Immature natural killer cell (primary cell): ENCODE results near the gene LRRC75A. TPM values are rescaled to one million over a fixed set of nuclear protein-coding genes. Genes with fewer than 3 reads are reported as not detected.
"Not testable (repeated sequence)": the region's sequence is repeated elsewhere in the genome, so short reads cannot be mapped to it uniquely, and the experiment has no call there.

Experiments
- DNase-seq, 3 donors: peaks; one replicate each; pipeline ENCODE4 v3.0.0; 2022; ENCODE audit warnings: mixed read lengths in 1 of 3
- H3K27ac Mint-ChIP-seq, 6 donors: one replicate each; pipeline ENCODE4 v1.8.0; 2020; ENCODE audit warnings: mixed read lengths in 6 of 6, mild to moderate bottlenecking in 5 of 6, inconsistent platforms in 4 of 6, moderate library complexity in 3 of 6
- H3K27me3 Mint-ChIP-seq, 3 donors: one replicate each; pipeline ENCODE4 v1.8.0; 2020 to 2021; ENCODE audit warnings: low read depth in 3 of 3, mild to moderate bottlenecking in 3 of 3, mixed read lengths in 3 of 3, moderate library complexity in 3 of 3, inconsistent platforms in 1 of 3
- H3K36me3 Mint-ChIP-seq, 3 donors: one replicate each; pipeline ENCODE4 v1.8.0; 2020; ENCODE audit warnings: mixed read lengths in 3 of 3, inconsistent platforms in 2 of 3, mild to moderate bottlenecking in 2 of 3
- H3K4me1 Mint-ChIP-seq, 2 donors: one replicate each; pipeline ENCODE4 v1.8.0; 2020; ENCODE audit warnings: inconsistent platforms in 2 of 2, mild to moderate bottlenecking in 2 of 2, mixed read lengths in 2 of 2, moderate library complexity in 1 of 2
- H3K4me3 Mint-ChIP-seq, 5 donors: one replicate each; pipeline ENCODE4 v1.8.0; 2020; ENCODE audit warnings: mild to moderate bottlenecking in 5 of 5, mixed read lengths in 5 of 5, inconsistent platforms in 3 of 5, moderate library complexity in 3 of 5
- H3K9me3 Mint-ChIP-seq, 6 donors: one replicate each; pipeline ENCODE4 v1.8.0; 2020; ENCODE audit warnings: mild to moderate bottlenecking in 6 of 6, mixed read lengths in 6 of 6, inconsistent platforms in 4 of 6, moderate library complexity in 3 of 6
- polyA plus RNA-seq, 3 donors: library from polyadenylated mRNA; unstranded; fragments of 300-500 nt; fragmentation: Illumina TruSeq; gene quantifications; one replicate each; pipeline ENCODE4 v1.2.3, GENCODE V29; 2021

The LRRC75A gene
- polyA plus RNA-seq, 3 donors from 2014 or later: 0.93 to 2.1 (median 1.3) TPM

DNA sequence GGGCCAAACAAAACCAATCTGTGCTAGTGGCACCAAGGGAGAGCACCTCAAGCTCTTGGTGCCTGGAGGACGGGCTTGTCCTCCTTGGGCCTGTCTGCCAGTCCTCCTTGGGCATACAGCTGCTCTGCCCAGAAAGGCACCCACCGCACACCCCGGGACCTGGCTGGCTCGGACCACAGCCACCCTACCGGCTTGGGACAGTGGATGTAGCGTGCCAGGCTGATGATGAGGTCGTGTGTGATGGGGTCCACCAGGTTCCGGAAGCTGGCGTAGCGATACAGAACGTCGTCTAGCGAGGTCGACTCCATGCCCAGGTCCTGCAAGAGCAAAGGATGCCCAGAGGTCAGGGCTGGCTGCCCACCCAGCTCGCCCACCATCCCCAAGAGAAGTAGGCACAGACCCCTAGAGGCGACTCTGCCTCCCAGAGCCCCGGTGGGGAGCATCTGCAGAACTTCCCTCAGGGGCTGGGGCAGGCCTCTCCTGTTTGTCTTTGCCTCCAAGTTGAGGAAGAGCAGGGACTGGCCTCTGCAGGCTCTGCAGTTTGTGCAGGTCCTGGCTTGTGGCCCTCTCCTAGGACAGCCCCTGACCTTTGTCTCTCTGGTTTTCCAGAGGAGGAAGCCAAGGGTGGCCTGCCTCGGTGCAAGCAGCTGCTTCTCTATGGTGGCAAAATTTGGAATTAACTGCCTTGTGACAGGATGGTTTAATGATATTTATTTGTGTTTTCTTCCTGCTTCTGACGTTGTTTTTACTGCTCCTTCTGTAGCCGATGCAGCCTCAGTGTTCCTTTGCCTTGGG lies 29.7 kb downstream of the LRRC75A start:
- Mint-ChIP-seq H3K4me3 (no peak overlapping the region), H3K27ac (no peak overlapping the region), H3K27me3 (peaks cover 0 to 8% (median 0%) of the 10 kb centered on the region in 3 donors), H3K9me3 (no peaks in the 10 kb centered on the region), H3K4me1 (no peaks in the 10 kb centered on the region), H3K36me3 (no peaks in the 10 kb centered on the region)
- no peak for DNase-seq

DNA sequence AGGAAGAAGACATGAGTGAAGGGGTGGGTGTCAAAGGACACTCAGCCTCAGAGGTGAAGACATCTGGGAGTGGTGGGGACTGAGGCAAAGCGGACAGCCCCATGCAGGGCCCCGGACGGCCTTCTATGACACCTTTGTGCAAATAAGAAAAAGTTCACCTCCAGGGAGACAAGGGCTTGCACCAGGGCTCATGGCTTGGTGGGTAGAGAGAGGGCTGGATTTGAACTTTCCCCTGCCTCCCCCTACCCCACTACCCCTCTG lies 30.5 kb downstream of the LRRC75A start:
- Mint-ChIP-seq H3K9me3 (no peaks in the 10 kb centered on the region), H3K4me1 (no peaks in the 10 kb centered on the region), H3K4me3 (no peak overlapping the region), H3K27me3 (peaks cover 0 to 8% (median 0%) of the 10 kb centered on the region in 3 donors), H3K27ac (no peak overlapping the region), H3K36me3 (no peaks in the 10 kb centered on the region)
- DNase-seq: no peak

DNA sequence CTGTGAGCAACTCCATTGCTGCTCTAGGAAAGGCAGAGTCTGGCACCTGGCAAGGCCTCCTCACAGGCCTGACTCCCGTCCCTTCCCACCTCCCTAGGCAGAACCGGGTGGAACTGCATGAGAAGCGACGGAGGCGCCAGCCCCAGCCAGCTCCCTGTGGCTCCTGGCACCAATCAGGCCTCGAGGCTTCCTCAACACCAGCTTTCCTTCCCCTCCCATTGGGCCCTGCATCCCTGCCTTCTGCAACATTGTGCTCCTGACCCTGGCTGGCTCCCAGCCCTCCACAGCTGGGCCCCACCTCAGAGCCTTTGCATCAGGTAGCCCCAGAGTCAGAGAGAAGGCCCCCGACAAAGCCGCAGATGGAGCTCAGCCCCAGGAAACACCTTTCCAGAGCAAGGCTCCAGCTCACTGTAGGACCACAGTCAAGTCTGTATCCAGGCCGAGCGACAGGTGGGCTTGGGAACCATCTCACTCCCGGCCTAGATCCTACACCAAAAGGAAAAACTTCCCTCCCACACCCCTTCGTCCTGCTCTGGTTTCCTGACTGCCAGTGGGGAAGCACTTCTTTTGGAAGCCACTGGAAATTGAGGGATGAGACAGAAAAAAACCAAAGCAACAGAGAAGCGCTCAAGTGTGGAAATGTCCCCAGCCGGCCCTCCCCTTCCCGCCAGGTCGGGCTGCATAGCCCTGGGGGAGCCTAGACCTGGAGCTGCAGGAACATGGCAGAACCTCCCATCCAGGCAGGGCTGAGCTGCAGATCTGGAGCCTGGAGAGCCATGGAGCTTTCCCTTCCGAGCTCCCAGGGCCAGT lies 31.0 kb downstream of the LRRC75A start:
- peak overlapping the region in 1 of 6 donors; percentile 4 for H3K27ac Mint-ChIP-seq
- H3K4me1 Mint-ChIP-seq: no peaks in the 10 kb centered on the region
- DNase-seq: no peak
- H3K4me3 Mint-ChIP-seq: no peak overlapping the region
- no peaks in the 10 kb centered on the region for H3K36me3 Mint-ChIP-seq
- no peaks in the 10 kb centered on the region for H3K9me3 Mint-ChIP-seq
- H3K27me3 Mint-ChIP-seq: peaks cover 0 to 8% (median 1%) of the 10 kb centered on the region in 3 donors

DNA sequence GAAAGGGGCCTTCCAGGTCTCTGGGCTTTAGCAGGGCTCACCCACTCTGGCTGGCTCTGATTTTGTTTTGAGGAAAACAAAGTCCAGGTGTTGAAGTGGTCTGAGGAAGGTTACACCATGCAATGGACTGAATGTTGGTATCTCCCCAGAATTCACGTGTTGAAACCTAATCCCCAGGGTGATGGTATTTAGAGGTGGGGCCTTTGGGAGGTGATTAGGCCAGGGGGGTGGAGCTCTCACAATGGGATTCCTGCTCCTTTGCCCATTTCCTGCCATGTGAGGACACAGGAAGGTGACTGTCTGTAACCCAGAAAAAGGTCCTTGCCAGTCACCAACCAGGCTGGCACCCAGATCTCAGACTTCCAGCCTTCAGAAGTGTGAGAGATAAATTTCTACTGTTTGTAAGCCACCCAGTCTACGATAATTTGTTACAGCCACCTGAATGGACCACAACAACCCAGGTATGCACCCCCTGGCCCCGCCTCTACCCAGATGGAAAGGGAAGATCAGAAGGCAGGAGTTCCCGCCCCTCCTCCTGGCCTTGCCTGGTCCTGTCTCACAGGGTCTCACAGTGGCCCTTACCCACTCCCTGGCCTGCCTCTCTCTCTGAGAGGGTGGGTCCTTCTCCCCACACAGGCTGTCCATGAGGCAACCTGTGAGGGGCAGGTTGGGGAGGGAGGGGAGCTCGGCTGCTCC lies 32.0 kb downstream of the LRRC75A start:
- H3K4me3 Mint-ChIP-seq: no peak overlapping the region
- H3K27ac Mint-ChIP-seq: peak overlapping the region in 1 of 6 donors; percentile 34

DNA sequence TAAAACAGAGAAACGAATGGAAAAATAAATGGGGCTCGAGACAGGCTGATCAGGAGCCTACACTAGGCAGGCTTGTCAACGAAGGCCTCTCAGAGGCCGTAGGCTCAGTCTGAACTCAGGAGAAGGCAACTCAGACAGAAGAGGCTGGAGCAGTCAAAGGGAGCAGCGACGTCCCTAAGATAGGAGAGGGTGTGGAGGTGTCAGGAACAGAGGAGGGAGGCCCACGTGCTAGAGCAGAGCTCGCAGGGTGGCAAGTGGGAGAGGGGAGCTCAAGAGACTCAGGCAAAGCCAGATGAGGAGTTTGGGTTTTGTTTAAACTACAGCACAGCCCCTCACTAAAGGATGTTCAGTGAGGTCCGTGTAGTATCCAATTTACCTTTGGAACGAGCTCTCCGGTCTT lies 32.7 kb downstream of the LRRC75A start:
- no peaks in the 10 kb centered on the region for H3K36me3 Mint-ChIP-seq
- H3K9me3 Mint-ChIP-seq: no peaks in the 10 kb centered on the region
- H3K4me3 Mint-ChIP-seq: no peak overlapping the region
- peaks cover 0 to 6% (median 1%) of the 10 kb centered on the region in 3 donors for H3K27me3 Mint-ChIP-seq
- no peaks in the 10 kb centered on the region for H3K4me1 Mint-ChIP-seq
- DNase-seq: no peak
- H3K27ac Mint-ChIP-seq: peak overlapping the region in 1 of 6 donors; percentile 9

More for the DNA sequence above, 32.0 kb downstream of the LRRC75A start:
- H3K36me3 Mint-ChIP-seq: no peaks in the 10 kb centered on the region
- H3K27me3 Mint-ChIP-seq: peaks cover 0 to 6% (median 1%) of the 10 kb centered on the region in 3 donors
- DNase-seq: no peak
- H3K9me3 Mint-ChIP-seq: no peaks in the 10 kb centered on the region
- no peaks in the 10 kb centered on the region for H3K4me1 Mint-ChIP-seq

DNA sequence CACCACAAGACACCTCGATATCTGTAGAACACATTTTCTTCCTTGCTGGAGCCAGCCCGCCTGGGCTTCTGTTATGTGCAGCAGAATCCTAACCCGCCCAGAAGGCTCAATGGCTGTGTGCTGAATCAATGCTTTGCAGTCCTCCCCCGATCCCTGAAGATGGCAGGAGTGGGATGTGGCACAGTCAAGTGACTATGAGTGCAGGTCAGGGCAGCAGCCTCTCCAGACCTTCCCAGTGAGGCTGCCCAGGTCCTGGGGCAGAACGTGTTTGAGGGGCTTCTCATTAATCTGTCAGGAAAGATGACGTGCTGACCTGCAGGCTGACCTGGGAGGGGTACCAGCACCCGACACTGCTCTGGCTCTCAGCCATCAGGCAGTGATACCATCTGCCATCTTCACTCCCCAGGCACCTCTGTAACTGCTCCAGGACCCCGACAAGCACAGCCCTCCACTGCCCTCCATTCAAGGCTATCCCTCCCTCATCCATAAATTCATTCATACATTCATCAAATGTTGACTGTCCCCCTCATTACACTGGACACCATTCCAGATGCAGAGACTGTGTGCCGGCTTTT lies 35.2 kb downstream of the LRRC75A start:
- DNase-seq: no peak
- H3K27me3 Mint-ChIP-seq: peaks cover 3 to 5% (median 4%) of the 10 kb centered on the region in 3 donors
- H3K36me3 Mint-ChIP-seq: no peaks in the 10 kb centered on the region
- no peak overlapping the region for H3K27ac Mint-ChIP-seq
- peaks cover 3 to 7% of the 10 kb centered on the region in 2 donors for H3K4me1 Mint-ChIP-seq
- H3K4me3 Mint-ChIP-seq: no peak overlapping the region
- H3K9me3 Mint-ChIP-seq: no peaks in the 10 kb centered on the region

DNA sequence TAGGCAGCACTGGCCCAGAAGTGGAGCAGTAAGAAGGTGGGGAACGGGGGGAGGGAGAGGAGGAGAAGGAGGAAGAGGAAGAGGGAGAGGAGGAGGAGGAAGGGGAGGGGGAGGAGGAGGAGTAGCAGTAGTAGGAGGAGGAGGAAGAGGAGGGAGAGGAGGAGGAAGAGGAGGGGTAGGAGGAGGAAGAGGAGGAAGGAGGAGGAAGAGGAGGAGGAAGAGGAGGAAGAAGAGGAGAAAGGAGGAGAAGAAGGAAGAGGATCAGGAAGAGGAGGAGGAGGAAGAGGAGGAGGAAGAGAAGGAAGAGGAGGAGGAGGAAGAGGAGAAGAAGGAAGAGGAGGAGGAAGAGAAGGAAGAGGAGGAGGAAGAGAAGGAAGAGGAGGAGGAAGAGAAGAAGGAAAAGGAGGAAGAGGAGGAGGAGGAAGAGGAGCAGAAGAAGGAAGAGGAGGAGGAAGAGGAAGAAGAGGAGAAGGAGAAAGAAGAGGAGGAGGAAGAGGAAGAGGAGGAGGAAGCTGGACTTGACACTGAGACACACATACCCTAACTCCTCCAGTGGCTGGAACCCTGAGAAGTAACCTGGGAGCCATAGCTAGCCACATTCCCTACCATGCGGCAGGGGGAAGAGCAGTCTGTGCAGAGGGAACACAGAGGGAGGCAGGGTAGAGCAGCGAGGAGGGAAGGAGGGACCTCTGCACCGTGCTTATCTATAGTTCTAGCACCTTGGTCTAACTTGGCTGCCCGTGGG lies 35.8 kb downstream of the LRRC75A start:
- H3K4me3 Mint-ChIP-seq: no peak overlapping the region
- H3K4me1 Mint-ChIP-seq: peaks cover 3 to 7% of the 10 kb centered on the region in 2 donors
- no peak for DNase-seq
- H3K27ac Mint-ChIP-seq: no peak overlapping the region
- H3K27me3 Mint-ChIP-seq: peaks cover 3 to 5% (median 4%) of the 10 kb centered on the region in 3 donors
- no peaks in the 10 kb centered on the region for H3K9me3 Mint-ChIP-seq
- no peaks in the 10 kb centered on the region for H3K36me3 Mint-ChIP-seq

DNA sequence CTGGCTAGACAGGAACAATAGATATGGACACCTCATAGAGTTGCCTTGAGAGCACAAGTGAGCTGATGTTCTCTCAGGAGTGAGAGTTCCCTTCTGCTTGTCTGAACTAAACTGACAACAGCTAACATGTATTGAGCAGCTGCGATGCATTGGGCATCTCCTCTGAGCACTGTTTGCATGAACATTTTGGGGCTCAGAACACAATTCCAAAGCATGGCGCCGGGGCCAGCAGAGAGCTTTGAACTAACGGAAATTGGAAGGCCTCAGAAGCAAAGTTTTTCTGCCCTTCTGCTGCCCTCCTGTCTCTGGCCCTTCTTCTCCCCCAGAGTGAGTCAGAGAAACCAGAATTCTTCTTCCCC lies 38.5 kb downstream of the LRRC75A start:
- H3K4me1 Mint-ChIP-seq: peaks cover 3 to 7% of the 10 kb centered on the region in 2 donors
- H3K27ac Mint-ChIP-seq: peak overlapping the region in 2 of 6 donors; percentile 20 to 64
- peaks cover 3 to 4% (median 3%) of the 10 kb centered on the region in 3 donors for H3K27me3 Mint-ChIP-seq
- no peak overlapping the region for H3K4me3 Mint-ChIP-seq
- H3K36me3 Mint-ChIP-seq: no peaks in the 10 kb centered on the region
- DNase-seq: no peak
- no peaks in the 10 kb centered on the region for H3K9me3 Mint-ChIP-seq

DNA sequence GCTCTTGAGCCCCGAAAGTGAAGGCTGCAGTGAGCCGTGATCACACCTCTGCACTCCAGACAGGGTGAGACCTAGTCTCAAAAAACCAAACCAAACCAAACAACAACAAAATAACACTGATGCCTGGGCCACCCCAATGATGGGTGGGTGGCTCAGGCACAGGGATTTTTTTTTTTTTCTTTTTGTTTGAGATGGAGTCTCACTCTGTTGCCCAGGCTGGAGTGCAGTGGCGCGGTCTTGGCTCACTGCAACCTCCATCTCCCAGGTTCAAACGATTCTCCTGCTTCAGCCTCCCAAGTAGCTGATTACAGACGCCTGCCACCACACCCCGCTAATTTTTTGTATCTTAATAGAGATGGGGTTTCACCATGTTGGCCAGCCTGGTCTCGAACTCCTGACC lies 39.7 kb downstream of the LRRC75A start:
- H3K9me3 Mint-ChIP-seq, H3K27ac Mint-ChIP-seq, H3K27me3 Mint-ChIP-seq, H3K36me3 Mint-ChIP-seq, H3K4me3 Mint-ChIP-seq, DNase-seq, H3K4me1 Mint-ChIP-seq: not testable (repeated sequence)

DNA sequence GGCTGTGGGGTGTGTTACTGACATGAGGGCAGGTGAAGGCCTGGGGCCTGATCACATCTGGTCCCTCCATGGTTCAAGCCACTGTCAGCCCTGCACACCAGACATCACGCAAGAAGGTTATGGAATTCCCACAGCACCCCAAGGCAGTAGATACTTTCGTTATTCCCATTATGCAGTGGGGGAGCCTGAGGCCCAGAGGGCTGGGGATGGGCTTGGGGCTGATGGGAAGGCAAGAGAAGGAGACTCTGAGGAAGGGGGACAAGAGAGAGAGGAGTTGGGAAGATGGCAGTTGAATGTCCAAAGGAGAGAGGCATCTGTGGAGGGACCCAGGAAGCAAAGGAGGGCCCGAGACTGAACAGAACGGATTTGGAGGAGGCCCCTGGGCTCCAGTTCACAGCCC lies 42.0 kb downstream of the LRRC75A start:
- Mint-ChIP-seq H3K4me3 (no peak overlapping the region), H3K36me3 (peaks cover 0 to 3% (median 0%) of the 10 kb centered on the region in 3 donors), H3K4me1 (peaks cover 3 to 11% of the 10 kb centered on the region in 2 donors), H3K27me3 (peaks cover 0 to 3% (median 3%) of the 10 kb centered on the region in 3 donors), H3K9me3 (no peaks in the 10 kb centered on the region), H3K27ac (peak overlapping the region in 2 of 6 donors; percentile 24 to 30)
- DNase-seq: no peak

DNA sequence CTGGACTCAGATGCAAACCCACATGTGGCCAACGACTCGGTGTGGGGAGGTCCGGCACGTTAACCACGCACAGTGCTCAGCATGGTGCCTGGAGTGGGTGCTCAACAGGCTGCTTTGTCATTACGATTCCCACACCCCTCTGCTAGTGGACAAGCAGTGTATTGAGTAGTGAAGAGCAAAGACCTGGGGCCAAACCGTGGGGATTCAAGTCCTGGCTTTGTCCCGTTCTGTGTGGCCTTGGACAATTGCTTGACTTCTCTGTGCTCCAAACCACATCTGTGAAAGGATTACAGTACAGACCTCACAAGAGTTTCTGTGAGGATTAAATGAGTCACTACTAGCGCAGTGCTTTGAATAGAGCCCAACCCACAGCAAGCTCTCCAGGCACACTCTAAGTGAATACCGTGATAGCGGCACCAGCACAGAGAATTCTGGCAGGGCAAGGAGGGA lies 42.8 kb downstream of the LRRC75A start:
- H3K27me3 Mint-ChIP-seq: peaks cover 0 to 3% (median 3%) of the 10 kb centered on the region in 3 donors
- no peak overlapping the region for H3K27ac Mint-ChIP-seq
- H3K9me3 Mint-ChIP-seq: no peaks in the 10 kb centered on the region
- H3K4me3 Mint-ChIP-seq: no peak overlapping the region
- H3K36me3 Mint-ChIP-seq: peaks cover 0 to 5% (median 0%) of the 10 kb centered on the region in 3 donors
- H3K4me1 Mint-ChIP-seq: peaks cover 3 to 11% of the 10 kb centered on the region in 2 donors
- DNase-seq: no peak

DNA sequence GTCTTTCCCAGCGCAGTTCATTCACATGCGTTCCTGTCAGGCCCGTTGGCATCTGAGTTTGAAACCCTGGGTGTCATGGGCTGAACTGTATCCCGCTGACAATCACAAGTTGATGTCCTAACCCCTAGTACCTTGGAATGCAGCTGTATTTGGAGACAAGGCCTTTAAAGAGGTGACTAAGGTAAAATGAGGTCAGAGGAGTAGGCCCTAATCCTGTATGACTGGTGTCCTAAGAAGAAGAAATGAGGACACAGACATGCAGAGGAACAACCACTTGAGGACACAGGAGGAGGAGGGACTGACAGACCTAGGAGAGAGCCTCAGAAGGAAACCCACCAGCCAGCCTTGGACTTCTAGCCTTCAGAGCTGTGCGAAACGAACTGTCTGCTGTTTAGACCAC lies 43.5 kb downstream of the LRRC75A start:
- Mint-ChIP-seq H3K9me3 (no peaks in the 10 kb centered on the region), H3K27ac (peak overlapping the region in 2 of 6 donors; percentile 53 to 56), H3K4me3 (no peak overlapping the region), H3K27me3 (peaks cover 0 to 3% (median 3%) of the 10 kb centered on the region in 3 donors), H3K36me3 (peaks cover 0 to 7% (median 0%) of the 10 kb centered on the region in 3 donors), H3K4me1 (peaks cover 3 to 11% of the 10 kb centered on the region in 2 donors)
- DNase-seq: no peak

DNA sequence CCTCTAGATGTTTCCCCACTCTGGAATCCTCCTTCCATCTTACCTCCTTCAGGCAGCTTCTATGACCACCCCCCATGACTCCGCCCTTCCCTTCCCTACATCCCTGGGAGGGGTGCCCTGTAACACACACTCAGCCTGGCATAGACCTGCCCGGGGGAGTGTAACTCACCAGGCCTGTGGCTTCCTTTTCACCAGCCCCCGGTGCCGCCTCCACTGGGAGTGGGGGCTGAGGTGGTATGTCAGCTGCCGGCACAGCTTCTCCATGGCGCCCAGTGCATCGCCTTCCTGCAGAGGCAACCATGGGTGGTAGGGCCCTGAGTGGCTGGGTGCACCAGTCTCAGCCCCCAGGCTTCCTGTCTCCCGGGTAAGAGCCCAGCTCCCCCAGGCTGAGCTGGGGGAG lies 44.3 kb downstream of the LRRC75A start:
- no peaks in the 10 kb centered on the region for H3K9me3 Mint-ChIP-seq
- H3K27me3 Mint-ChIP-seq: no peaks in the 10 kb centered on the region
- no peak for DNase-seq
- H3K27ac Mint-ChIP-seq: peak overlapping the region in 2 of 6 donors; percentile 30 to 43
- peaks cover 0 to 7% (median under 1%) of the 10 kb centered on the region in 3 donors for H3K36me3 Mint-ChIP-seq
- peaks cover 0 to 10% of the 10 kb centered on the region in 2 donors for H3K4me1 Mint-ChIP-seq
- H3K4me3 Mint-ChIP-seq: no peak overlapping the region
